ENCODE measurements around the gene ZMIZ1. TPM values are rescaled to one million over a fixed set of nuclear protein-coding genes. Genes with fewer than 3 reads are reported as not detected.

The ZMIZ1 gene
- total RNA-seq, 1 experiment from 2014 or later = 27.5 TPM

DNA sequence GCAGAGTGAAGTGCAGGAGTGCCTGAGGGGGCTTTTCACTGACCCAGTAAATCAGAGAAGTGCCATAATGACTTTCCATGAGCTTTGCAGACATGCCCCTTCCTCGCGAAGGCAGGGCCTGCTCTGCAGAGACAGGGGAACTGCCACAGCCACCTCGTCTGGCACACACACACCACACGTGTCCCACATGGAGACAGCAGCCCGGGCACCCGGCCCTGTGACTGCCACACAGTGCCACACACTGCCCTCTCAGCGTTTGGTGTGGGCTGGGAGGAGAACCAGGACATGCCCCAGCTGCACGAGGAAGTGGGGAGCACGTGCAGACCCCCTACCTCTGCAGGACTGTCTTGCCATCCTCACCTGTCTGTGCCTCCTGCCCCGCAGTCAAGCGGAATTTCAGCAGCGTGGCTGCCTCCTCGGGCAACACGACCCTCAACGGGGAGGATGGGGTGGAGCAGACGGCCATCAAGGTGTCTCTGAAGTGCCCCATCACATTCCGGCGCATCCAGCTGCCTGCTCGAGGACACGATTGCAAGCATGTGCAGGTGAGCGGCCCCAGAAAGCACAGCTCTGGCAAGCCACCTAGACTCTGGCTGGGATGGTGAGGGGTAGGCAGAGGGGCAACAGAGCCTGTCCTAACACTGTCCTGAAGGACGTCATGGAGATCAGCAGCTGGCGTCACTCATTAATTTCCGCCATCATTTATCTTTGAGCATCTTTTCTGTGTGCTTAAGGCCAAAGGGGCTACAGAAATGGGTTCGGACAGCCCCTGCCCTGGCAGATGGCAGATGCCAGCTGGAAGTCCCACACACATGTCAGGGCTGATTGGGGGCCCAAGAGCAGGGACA, 235.1 kb downstream of the ZMIZ1 start:
- no peak for DNase-seq (ENCODE audit: low spot score)

DNA sequence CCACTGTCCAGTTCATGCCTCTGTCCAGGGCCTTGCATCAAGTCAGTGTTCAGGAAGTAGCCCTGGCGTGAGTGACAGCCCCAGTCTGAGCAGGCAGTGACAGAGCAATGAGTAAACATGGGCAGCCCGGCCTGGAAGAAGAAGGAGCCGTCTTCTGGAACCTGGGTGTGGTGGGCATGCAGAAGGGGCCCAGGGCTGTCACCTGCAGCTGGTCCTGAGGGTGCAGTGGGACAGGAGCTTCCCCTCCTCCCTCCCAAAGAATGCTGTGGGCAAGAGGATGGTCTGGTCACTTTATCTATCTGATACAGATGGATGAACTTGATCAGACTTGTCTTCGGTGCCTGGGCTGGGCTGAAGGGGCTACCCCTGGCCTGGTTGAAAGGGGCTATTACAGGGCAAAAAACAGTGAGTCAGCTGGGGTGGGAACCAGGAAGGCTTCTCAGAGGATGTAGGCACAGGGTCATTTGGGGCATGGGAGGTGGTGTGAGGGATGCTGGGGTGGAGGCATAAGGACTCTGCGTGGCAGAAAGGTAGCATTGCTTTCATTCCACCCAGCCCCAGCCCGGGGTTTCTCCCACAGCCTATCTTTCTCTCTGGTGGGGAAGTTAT, 235.8 kb downstream of the ZMIZ1 start:
- DNase-seq (ENCODE audit: low spot score) = no peak

DNA sequence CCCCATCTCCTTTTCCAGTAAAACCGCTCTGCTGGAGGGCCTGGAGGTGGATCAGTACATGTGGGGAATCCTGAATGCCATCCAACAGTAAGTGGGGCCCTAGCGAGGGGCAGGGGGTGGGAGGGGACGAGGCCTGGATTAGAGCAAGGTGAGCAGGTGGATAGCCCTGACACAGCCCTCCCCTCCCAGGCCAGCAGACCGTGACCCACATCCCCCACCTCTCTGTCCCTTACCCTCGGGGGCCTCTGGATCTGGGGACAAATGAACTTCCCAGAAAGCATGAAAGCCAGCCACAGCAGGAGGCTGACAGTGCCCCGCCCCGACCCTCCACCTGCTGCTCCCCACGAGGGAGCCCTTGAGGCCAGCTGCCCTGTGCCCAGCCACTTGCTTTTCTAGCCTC, 236.7 kb downstream of the ZMIZ1 start:
- DNase-seq (ENCODE audit: low spot score) = no peak

DNA sequence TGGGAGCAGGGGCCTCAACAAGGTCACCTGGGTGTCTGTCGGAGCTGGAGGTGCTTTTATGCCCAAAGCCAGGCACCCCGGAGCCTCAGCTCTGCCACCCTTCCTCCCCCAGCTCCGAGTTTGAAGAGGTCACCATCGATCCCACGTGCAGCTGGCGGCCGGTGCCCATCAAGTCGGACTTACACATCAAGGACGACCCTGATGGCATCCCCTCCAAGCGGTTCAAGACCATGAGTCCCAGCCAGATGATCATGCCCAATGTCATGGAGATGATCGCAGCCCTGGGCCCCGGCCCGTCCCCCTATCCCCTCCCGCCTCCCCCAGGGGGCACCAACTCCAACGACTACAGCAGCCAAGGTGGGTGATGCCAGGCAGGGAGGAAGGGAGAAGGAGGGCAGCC, 237.2 kb downstream of the ZMIZ1 start:
- DNase-seq (ENCODE audit: low spot score) = no peak

DNA sequence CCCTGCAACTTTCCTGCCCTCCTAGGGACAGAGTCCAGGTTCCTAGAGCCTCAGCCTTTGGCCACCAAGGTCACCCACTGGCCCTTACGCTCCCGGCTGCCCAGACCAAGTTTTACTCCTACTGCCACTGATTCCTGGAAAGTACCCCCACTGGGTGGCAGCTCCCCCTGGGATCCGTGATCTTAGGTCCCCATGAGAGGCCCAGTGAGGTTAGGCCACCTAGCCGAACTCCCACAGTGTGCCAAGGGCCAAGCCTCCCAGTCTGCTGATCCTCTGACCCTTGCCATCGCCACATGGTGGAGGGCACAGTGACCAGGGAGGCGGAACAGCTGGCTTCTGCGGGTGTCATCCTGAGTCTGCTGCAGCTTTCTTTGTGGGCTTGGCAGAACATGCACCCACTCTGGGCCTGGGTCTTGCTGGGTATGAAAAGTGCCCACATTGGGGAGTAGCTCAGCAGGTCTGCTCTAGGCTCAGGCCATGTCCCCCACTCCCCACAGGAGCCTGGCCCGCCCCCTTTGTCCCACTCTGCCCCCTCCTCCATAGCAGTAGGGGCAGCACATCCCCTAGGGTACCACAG, 238.0 kb downstream of the ZMIZ1 start:
- DNase-seq (ENCODE audit: low spot score) = no peak

DNA sequence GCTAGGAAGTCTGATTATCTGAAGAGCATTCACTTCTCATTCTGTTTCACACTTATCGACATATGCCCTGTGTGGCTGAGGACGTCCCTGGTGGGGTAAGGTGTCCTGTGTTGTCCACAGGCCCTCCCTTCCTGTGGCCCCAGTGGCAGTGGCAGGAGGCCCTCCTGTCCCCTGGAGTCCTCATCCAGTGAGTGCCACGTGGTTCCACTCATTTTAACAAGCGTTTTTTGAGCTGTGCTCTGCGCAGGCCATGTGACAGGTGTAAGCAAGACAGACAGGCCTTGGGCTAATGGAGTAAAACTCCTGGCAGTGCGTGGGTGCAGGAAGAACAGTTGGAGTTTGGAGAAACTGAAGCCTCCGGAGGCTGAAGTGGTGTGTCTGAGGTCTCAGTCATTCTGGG, 239.2 kb downstream of the ZMIZ1 start:
- no peak for DNase-seq (ENCODE audit: low spot score)

DNA sequence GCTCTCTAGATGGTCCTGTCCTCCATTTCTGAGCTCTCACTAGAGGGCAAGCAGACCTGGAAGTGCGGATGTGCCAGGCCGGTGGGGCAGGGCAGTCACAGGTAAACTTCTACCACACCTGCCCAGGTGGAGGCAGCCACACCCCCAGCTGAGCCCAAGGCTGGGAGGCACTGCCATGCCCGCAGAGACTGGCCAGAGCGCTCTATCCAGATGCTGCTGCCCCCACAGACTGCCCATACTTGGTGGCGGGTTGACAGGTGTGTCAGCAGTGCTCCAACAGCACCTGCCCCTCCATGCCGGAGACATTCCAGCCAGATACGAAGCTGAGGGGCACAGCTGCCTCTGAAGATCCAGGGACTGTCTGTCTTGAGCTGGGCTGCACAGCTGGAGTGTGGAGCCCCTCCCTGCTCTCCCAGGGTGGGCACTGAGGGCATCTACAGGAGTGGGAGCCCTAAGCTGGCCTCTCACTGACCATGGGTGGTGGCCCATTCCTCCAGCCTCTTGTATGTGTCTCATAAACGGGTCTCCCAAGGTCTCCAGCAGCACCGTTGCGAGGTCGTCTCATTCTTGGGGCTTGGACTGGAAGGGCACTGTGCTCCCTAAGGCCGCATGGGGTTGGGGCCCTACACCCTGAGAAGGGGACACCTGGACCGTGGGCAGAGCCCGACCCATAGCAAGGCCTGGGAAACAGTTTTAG, 240.4 kb downstream of the ZMIZ1 start:
- no peak for DNase-seq (ENCODE audit: low spot score)

DNA sequence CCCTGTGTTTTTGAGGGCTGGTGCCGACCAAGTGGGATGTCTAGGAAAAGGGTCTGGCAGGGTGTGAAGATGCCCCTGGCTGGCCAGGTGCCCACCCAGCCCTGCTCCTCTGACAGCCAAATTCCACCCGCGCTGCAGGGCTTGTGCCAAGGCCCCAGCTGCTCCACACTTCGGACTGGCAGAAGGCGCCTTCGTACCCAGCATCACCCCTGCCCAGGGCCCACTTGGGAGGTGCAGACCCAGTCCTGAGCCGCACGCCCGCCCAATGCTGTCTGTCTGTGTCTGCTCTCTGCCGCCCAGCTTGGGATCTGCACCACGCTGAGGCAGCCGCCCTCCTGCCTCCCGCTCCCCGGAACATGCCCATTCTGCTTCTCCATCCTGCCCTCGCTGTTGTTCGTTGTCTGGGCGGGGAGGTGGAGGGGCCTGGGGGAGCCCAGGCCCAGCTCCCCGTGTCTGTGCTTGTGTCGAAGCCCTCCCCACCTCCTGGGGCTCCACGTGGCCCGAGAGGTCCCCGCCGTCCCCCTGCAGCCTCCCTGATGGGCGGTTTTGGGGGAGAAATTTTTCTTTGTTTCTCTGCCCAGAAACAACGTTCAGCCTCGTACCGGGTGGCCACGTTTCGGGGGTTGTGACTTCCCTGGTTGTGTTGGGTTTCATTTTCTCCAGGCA, 241.6 kb downstream of the ZMIZ1 start:
- no peak for DNase-seq (ENCODE audit: low spot score)

DNA sequence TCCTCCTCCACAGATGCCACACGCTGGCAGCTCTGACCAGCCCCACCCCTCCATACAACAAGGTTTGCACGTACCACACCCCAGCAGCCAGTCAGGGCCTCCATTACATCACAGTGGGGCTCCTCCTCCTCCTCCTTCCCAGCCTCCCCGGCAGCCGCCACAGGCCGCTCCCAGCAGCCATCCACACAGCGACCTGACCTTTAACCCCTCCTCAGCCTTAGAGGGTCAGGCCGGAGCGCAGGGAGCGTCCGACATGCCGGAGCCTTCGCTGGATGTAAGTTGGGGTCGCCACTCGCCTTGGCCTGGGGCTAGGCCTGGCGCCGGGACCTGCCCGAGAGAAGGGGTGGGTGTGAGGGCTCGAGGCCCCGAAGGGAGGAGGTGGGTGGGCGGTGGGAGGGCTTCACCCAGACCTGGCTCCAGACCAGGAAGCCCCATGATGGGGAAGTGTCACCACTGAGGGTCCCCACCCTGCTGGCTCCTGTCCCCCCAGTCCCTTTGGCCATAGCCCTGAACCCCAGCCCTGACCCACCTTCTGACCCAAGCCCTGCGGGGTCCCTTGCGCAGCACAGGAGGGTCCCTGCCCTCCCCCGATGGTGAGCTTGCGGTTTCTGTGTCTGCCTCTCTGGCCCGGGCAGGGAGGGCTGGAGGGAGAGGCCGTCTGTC, 242.3 kb downstream of the ZMIZ1 start:
- DNase-seq (ENCODE audit: low spot score) = no peak

DNA sequence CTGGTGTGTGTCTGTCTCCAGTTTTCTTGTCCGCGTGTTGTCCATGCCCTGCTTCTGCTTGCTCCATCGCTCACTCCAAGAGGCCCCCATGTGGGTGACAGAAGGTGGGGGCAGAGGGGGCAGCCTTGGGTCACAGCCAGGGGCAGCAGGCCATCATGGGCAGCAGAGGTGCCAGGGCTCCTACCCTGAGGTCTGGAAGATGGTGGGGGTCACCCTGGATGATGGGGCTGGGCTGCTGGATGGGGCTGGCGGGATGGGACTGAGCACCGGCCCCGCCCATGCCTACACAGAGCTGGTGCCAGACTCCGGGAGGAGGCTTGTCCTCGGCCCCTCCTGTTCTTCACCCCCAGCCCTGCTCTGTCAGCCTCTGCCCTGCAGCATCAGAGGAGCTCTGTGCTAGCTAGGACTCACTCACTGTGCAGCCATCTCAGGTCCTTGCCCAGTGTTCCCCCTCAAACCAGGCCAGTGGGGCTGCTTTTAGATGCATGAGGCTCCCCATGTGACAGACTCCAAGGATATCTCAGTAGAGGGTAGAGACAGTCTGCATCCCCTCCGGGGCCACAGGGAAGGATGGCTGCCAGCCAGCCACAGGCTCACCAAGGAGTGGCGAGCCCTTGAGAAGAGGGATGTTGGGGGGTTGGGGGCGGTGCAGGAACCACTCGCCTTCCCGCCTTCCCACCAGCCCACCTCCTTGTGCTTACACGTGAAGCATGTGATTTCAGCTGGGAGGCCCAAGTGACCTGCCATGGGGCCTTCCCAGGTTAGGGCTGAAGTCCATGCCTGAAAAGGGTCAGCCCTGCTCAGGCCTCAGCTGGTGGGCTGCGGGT, 243.0 kb downstream of the ZMIZ1 start:
- DNase-seq (ENCODE audit: low spot score) = no peak

DNA sequence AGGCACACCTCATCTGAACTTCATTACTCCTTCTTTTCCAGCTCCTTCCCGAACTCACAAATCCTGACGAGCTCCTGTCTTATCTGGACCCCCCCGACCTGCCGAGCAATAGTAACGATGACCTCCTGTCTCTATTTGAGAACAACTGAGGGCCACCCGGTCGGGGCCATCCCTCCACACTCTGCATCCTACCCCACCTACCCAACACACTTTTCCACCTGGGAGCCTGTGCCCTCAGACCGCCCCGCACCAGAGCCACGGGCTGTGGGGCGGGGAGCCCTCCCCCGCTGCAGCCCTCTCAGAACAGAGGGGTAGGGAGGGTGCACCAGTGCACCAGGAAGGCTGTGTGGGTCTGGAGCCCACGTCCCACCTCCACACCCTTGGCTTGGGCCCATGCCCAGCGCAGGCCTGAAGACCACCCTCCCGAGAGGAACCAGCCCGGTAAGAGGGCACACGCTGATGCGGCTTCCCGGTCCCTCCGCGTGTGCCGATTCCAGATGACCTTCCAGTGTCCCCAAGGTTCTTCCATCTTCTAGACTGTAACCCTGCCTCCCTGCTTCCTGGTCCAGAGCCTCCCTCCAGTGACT, 243.9 kb downstream of the ZMIZ1 start:
- DNase-seq (ENCODE audit: low spot score) = no peak

DNA sequence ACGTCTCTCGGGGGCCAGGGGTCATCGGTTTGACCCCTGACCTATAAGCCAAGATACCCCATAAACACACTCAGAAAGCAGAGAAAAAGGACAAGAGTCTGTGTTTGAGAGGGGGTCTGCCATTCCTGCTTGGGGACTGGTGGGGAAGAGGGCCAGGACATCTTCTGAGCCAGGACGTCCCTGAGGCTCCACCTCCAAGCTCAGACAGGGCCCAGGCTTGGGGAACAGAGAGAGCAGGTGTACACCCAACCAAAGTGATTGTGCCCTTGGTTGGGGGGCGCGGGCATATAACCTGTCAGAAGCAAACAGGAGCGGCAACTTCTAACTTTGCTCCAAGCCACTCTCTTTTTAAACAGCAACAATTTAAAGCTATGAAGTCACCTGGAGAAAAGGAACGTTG, 244.6 kb downstream of the ZMIZ1 start:
- DNase-seq (ENCODE audit: low spot score) = no peak

DNA sequence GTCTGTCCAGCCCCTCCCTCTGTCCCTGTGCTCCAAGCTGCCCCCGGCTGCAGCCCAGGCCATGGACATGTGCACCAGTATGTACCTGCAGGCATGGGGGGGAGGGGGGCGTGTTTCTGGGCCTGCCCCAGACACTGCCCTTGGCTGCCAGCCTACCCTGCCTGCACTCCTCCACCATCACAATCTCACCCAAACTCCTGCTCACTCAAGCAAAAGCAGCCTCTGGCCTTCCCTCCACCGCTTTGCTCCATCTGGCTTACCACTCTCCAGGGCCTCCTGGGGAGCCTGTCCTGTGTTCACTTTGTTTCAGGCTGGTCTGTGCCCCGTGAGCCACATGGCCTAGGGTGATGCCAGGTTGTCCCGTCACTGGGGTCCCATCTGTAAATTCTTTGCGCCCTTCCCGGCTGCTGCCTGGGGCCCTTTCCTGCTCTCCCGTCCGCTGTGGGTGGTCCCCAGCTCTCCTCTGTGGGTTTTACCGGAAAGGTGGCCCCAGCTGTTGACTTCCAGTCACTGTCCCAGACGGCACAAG, 245.2 kb downstream of the ZMIZ1 start:
- no peak for DNase-seq (ENCODE audit: low spot score)

DNA sequence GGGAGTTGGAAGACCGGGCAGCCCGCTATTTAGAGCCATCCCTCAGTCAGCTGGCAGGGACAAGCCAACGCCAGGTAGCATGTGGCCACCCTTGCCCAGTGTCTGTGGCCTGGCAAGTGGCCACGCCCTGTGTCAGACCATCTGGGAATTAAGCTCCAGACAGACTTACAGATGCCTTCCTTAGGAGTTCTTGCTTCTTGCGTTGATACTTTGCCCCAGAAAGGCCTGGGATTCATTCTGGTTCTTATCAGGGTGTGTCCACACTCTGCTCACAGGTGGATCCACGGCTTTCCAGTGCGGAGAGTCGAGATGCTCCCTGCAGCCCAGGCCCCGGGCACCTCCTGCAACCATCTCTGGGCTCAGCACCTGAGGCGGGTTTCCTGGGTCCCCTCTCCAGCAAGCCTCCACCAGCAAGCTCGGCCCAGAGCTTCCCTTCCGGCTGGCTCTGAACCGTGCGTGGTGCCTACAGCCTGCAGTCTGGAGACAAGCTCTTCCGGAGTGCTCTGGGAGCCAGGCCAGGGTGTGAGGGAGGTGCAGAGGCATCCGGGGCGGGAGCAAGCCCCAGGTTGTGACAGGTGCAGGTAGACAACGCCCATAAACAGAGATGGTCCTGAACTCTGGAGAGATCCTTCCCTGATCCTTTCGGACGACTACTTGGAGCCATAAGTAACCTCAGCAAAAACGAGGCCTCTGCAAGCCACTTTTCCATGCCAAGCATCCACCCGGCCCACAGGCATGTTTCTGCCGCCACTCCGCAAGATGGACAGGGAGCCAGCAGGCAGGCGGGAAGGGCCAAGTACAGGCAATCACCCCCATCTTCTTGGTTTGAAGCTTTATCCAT, 246.2 kb downstream of the ZMIZ1 start:
- no peak for DNase-seq (ENCODE audit: low spot score)

DNA sequence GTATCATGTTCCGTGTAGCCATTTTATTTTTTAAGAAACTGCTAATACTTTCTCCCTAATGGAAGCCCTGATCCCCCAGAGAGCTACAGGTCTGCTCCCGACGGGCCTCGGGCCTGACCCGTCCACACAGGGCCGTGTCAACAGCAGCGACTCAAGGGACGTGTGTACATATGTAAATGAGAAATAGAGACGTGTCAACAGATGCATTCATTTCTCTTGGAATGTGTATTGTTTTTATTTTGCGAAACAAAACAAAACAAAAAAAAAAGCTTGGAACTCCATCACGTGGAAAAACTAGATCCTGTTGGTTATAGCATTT, 246.8 kb downstream of the ZMIZ1 start:
- no peak for DNase-seq (ENCODE audit: low spot score)

DNA sequence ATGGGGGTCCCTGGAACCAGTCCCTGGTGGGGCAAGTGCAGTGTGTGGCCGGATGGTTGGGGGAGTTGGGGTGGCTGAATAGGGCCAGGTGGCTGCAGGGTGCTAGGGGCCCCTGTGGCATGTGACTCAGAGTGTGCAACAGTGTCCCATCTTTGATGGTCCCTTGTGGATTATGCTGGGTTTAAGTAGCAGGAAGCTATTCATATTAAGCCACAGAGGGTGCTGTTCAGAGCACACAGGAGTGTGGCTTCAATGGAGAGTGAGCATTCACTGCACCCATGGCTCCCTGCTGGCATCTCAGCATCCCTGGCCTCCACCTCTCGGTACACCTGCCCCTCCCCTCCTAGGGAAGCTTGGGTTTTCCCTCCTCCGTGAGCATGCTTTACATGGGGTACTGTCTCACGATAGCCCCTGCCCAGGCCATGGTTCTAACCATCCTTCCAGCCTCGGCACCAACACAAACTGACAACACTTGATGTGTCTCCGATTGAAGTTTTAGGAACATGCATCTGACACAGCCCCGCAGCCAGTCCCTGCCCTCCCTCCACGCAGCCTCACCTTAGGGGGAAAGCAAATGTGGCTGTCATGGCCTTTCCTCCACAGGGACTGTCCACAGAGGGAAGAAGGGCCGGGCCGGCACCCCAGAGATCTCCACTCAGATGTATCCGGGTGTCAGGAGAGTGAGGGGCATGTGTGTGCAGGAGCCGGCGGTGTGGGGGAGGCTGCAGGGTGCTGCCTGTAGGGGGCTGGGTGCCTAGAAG, 248.1 kb downstream of the ZMIZ1 start:
- DNase-seq (ENCODE audit: low spot score) = no peak

DNA sequence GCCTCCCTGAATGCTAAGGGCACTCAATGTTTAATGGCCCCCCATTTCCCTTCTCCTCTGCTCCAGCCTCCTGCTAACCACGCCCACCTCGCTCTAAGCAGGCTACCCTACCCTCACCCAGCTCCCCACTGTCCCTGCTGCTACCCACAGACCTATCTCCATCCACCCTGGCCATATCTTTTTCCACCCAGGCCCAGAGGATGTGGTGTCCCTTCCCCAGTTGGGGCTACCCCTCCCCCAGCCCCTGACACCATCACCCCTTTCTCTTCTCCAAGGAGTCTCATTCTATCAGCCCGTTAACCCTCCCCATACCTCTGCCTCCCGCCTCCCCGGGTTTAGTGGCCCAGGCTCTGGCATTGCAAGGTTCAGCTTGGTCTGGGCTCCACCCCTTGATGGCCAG, 249.6 kb downstream of the ZMIZ1 start:
- no peak for DNase-seq (ENCODE audit: low spot score)

DNA sequence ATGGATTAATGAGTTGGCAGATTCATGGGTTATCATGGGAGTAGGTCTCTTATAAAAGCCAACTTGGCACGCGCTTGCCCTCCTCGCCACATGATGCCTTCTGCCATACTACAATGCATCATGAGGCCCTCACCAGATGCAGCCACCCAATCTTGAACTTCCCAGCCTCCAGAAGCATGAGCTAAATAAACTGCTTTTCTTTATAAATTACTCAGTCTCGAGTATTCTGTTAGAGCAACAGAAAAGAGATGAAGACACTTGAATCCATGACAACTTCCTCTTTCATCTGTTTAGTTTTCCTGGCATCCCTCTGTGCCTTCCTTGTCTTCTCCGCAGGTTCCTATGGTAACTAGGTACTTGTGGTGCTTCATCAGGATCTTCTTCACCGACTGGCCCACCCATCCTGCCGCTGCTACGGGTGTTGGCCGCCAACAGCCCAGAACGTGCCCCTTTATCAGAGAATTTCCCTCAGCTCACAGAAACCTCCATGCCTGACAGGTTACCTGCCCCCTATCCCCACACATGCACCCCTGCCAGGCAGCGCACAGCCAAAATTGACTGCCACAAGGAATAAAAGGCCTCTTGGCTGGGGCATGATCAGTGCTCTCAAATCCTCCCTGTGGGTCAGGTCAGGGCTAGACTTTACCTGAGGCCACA, 250.5 kb downstream of the ZMIZ1 start:
- DNase-seq (ENCODE audit: low spot score) = no peak

All from HT-29 (cell line).